Smooth muscle cell (in vitro differentiated cells): ENCODE results near the gene PPM1H. TPM values are rescaled to one million over a fixed set of nuclear protein-coding genes. Genes with fewer than 3 reads are reported as not detected.

Experiments used
- DNase-seq: peaks from one replicate; lab custom pipeline; 2025; ENCODE audit not compliant: unreplicated experiment; lab: John Stamatoyannopoulos, UW
- H2AFZ ChIP-seq: fragments of 200-600 bp; sonication (generic); 2 replicates; pipeline ENCODE4 v1.6.0; 2016; ENCODE audit warnings: antibody characterized with exemption, low read depth, mild to moderate bottlenecking
- H3F3A ChIP-seq: fragments of 200-600 bp; sonication (generic); 2 replicates; pipeline ENCODE4 v1.6.0; 2017; ENCODE audit warnings: antibody characterized with exemption, low read depth
- H3K27ac ChIP-seq: fragments of 200-600 bp; sonication (generic); 2 replicates; pipeline ENCODE4 v1.5.1; 2016; ENCODE audit warnings: low read depth, mild to moderate bottlenecking
- H3K27me3 ChIP-seq: fragments of 200-600 bp; sonication (generic); 2 replicates; pipeline ENCODE4 v1.6.1; 2016; ENCODE audit warnings: low read depth, mild to moderate bottlenecking
- H3K36me3 ChIP-seq: fragments of 200-600 bp; sonication (generic); 2 replicates; pipeline ENCODE4 v1.5.1; 2016; ENCODE audit warnings: low read depth
- H3K4me1 ChIP-seq: fragments of 200-600 bp; sonication (generic); 2 replicates; pipeline ENCODE4 v1.5.1; 2016; ENCODE audit warnings: low read depth
- H3K4me2 ChIP-seq: fragments of 200-600 bp; sonication (generic); 2 replicates; pipeline ENCODE4 v1.6.0; 2016; ENCODE audit warnings: mild to moderate bottlenecking
- H3K4me3 ChIP-seq: fragments of 200-600 bp; sonication (generic); 2 replicates; pipeline ENCODE4 v1.5.1; 2016; ENCODE audit warnings: mild to moderate bottlenecking
- H3K79me2 ChIP-seq: fragments of 200-600 bp; sonication (generic); 2 replicates; pipeline ENCODE4 v1.6.0; 2016; ENCODE audit warnings: low read depth, mild to moderate bottlenecking
- H3K9ac ChIP-seq: fragments of 200-600 bp; sonication (generic); 2 replicates; pipeline ENCODE4 v1.6.0; 2016; ENCODE audit warnings: low read depth
- H3K9me3 ChIP-seq: fragments of 200-600 bp; sonication (generic); replicated peaks from 2 replicates; pipeline ENCODE4 v1.5.1; 2016; ENCODE audit warnings: low read depth
- H4K20me1 ChIP-seq: fragments of 200-600 bp; sonication (generic); 2 replicates; pipeline ENCODE4 v1.6.0; 2016; ENCODE audit warnings: low read depth
- CTCF ChIP-seq: fragments of 200-600 bp; sonication (generic); IDR thresholded peaks from 2 replicates; pipeline ENCODE4 v1.5.1; 2017; ENCODE audit warnings: borderline replicate concordance, mild to moderate bottlenecking, antibody characterized with exemption; ENCODE audit not compliant: insufficient read depth, poor library complexity, severe bottlenecking
- WGBS: methylation state at CpG from one replicate; pipeline ENCODE4 v1.1.7; 2016; ENCODE audit warnings: low lambda C conversion rate; 5-methylcytosine and 5-hydroxymethylcytosine counted together
- polyA plus RNA-seq: library from polyadenylated mRNA; unstranded; fragments of >200 nt; fragmentation: Nextera tagmentation; extraction: Ambion mirVana; gene quantifications from 2 replicates; pipeline ENCODE4 v1.2.1, GENCODE V29; 2016
- total RNA-seq: library from RNA; depleted of rRNA; stranded (reverse); fragments of >200 nt; gene quantifications from 2 replicates; pipeline ENCODE4 v1.2.3, GENCODE V29; 2014

Gene PPM1H
- total and polyA plus RNA-seq, 2 experiments from 2014 or later: 0.56 to 3.6 TPM

GRCh38 chr12:62802984-62803383 lies 132.0 kb downstream of the PPM1H start:
- 71% methylated on average over 4 of the region's 4 CpGs for WGBS
- Histone ChIP-seq H3K79me2 (no peaks in the 10 kb centered on the region), H3F3A (no peaks in the 10 kb centered on the region), H3K9ac (no peak overlapping the region), H3K27ac (no peak overlapping the region), H3K27me3 (no peaks in the 10 kb centered on the region), H3K9me3 (no peaks in the 10 kb centered on the region), H2AFZ (no peak overlapping the region), H3K36me3 (no peaks in the 10 kb centered on the region), H3K4me3 (no peak overlapping the region), H3K4me1 (no peaks in the 10 kb centered on the region), H3K4me2 (no peak overlapping the region), H4K20me1 (no peaks in the 10 kb centered on the region)
- no peak for DNase-seq
- no peak for TF ChIP-seq CTCF

- no peaks in the 10 kb centered on the region for H3K79me2 ChIP-seq
- no peaks in the 10 kb centered on the region for H3K9me3 ChIP-seq
- no peak overlapping the region for H3K27ac ChIP-seq
- H3K9ac ChIP-seq: no peak overlapping the region
- H2AFZ ChIP-seq: no peak overlapping the region
- H3K4me1 ChIP-seq: no peaks in the 10 kb centered on the region
- TF ChIP-seq CTCF: no peak
- no peaks in the 10 kb centered on the region for H3K27me3 ChIP-seq
- DNase-seq: no peak
- no peak overlapping the region for H3K4me2 ChIP-seq
- H4K20me1 ChIP-seq: no peaks in the 10 kb centered on the region
- H3K36me3 ChIP-seq: no peaks in the 10 kb centered on the region
- WGBS: 90% methylated on average over 7 of the region's 7 CpGs
- no peak overlapping the region for H3K4me3 ChIP-seq
- H3F3A ChIP-seq: no peaks in the 10 kb centered on the region
Measured at GRCh38 chr12:62802321-62802720, 132.6 kb downstream of the PPM1H start.

- H3K4me3 ChIP-seq: no peak overlapping the region
- 93% methylated on average over 25 of the region's 28 CpGs for WGBS
- no peaks in the 10 kb centered on the region for H3K79me2 ChIP-seq
- no peaks in the 10 kb centered on the region for H3F3A ChIP-seq
- no peak overlapping the region for H3K9ac ChIP-seq
- H3K9me3 ChIP-seq: no peaks in the 10 kb centered on the region
- no peaks in the 10 kb centered on the region for H3K4me1 ChIP-seq
- no peak overlapping the region for H3K4me2 ChIP-seq
- H3K27me3 ChIP-seq: no peaks in the 10 kb centered on the region
- H4K20me1 ChIP-seq: no peaks in the 10 kb centered on the region
- no peak for TF ChIP-seq CTCF
- no peaks in the 10 kb centered on the region for H3K36me3 ChIP-seq
- H2AFZ ChIP-seq: no peak overlapping the region
- no peak overlapping the region for H3K27ac ChIP-seq
- DNase-seq: no peak
Measured at GRCh38 chr12:62801796-62802195, 133.2 kb downstream of the PPM1H start.

GRCh38 chr12:62800707-62801400 lies 134.1 kb downstream of the PPM1H start:
- no peaks in the 10 kb centered on the region for H3K79me2 ChIP-seq
- no peaks in the 10 kb centered on the region for H3F3A ChIP-seq
- H3K9me3 ChIP-seq: no peaks in the 10 kb centered on the region
- no peak for DNase-seq
- no peak overlapping the region for H2AFZ ChIP-seq
- no peak for TF ChIP-seq CTCF
- no peak overlapping the region for H3K4me2 ChIP-seq
- H3K36me3 ChIP-seq: no peaks in the 10 kb centered on the region
- H3K4me1 ChIP-seq: no peaks in the 10 kb centered on the region
- no peaks in the 10 kb centered on the region for H3K27me3 ChIP-seq
- 93% methylated on average over 13 of the region's 13 CpGs for WGBS
- no peak overlapping the region for H3K9ac ChIP-seq
- no peak overlapping the region for H3K4me3 ChIP-seq
- no peaks in the 10 kb centered on the region for H4K20me1 ChIP-seq
- no peak overlapping the region for H3K27ac ChIP-seq
